PC-3 (cell line): ENCODE results near the gene FGD5. TPM values are rescaled to one million over a fixed set of nuclear protein-coding genes. Genes with fewer than 3 reads are reported as not detected.

Source experiments
- ATAC-seq: fragments of 200-7000 bp; cut with Tn5 transposase; 2 replicates; pipeline ENCODE4 v1.9.1; 2020; ENCODE audit warnings: mild to moderate bottlenecking, moderate library complexity
- BruUV-seq: library from RNA; stranded (reverse); fragments of 400-500 nt; replicated peaks from 2 replicates; lab custom pipeline; 2021; lab: Mats Ljungman, UMichigan
- CTCF ChIA-PET: fragments of 300-600 bp; sonication (Branson Sonifier 250); formaldehyde crosslinking; loops from one replicate; lab custom pipeline; 2022; ENCODE audit warnings: antibody characterized with exemption; lab: Charles Lee
- POLR2A ChIA-PET: fragments of 300-600 bp; sonication (Branson Sonifier 250); formaldehyde crosslinking; loops from one replicate; lab custom pipeline; 2022; ENCODE audit warnings: antibody characterized with exemption; ENCODE audit not compliant: unreplicated experiment; lab: Charles Lee
- DNase-seq: peaks from one replicate; pipeline ENCODE4 v3.0.0-alpha.2; 2015
- H2AFZ ChIP-seq: fragments of 300-600 bp; sonication (generic); 2 replicates; pipeline ENCODE4 v1.6.0; 2016; ENCODE audit warnings: antibody characterized with exemption, low read length
- H3F3A ChIP-seq: fragments of 300-600 bp; sonication (generic); one replicate; pipeline ENCODE4 v1.6.0; 2017; ENCODE audit warnings: antibody characterized with exemption, low read length, control low read depth, mild to moderate bottlenecking; ENCODE audit not compliant: unreplicated experiment
- H3K27ac ChIP-seq: fragments of 300-600 bp; sonication (generic); 2 replicates; pipeline ENCODE4 v1.5.1; 2016; ENCODE audit warnings: mild to moderate bottlenecking, low read length
- H3K27me3 ChIP-seq: fragments of 300-600 bp; sonication (generic); 2 replicates; pipeline ENCODE4 v1.6.1; 2016; ENCODE audit warnings: low read length, mixed read lengths
- H3K36me3 ChIP-seq: fragments of 300-600 bp; sonication (generic); 2 replicates; pipeline ENCODE4 v1.6.1; 2016; ENCODE audit warnings: low read depth, mixed run types, low read length, mixed read lengths
- H3K4me1 ChIP-seq: fragments of 300-600 bp; sonication (generic); 2 replicates; pipeline ENCODE4 v1.5.1; 2016; ENCODE audit warnings: low read length; ENCODE audit not compliant: insufficient read depth
- H3K4me2 ChIP-seq: fragments of 300-600 bp; sonication (generic); 2 replicates; pipeline ENCODE4 v1.6.0; 2016; ENCODE audit warnings: low read length
- H3K4me3 ChIP-seq: fragments of 300-600 bp; sonication (generic); 2 replicates; pipeline ENCODE4 v1.5.1; 2016; ENCODE audit warnings: mild to moderate bottlenecking, low read length, mixed read lengths
- H3K79me2 ChIP-seq: fragments of 300-600 bp; sonication (generic); 2 replicates; pipeline ENCODE4 v1.6.1; 2017; ENCODE audit warnings: low read length, mixed read lengths
- H3K9ac ChIP-seq: fragments of 300-600 bp; sonication (generic); 2 replicates; pipeline ENCODE4 v1.6.0; 2016; ENCODE audit warnings: mild to moderate bottlenecking, low read length
- H3K9me2 ChIP-seq: fragments of 300-600 bp; sonication (generic); replicated peaks from 2 replicates; pipeline ENCODE4 v1.6.1; 2016; ENCODE audit warnings: mixed run types, low read length, mixed read lengths
- H3K9me3 ChIP-seq: fragments of 300-600 bp; sonication (generic); 2 replicates; pipeline ENCODE4 v1.6.1; 2016; ENCODE audit warnings: low read length, mixed read lengths
- H4K20me1 ChIP-seq: fragments of 300-600 bp; sonication (generic); 2 replicates; pipeline ENCODE4 v1.6.1; 2016; ENCODE audit warnings: low read length, mixed read lengths
- EZH2 ChIP-seq: fragments of 300-600 bp; sonication (generic); IDR thresholded peaks from one replicate; pipeline ENCODE4 v1.6.1; 2017; ENCODE audit warnings: antibody characterized with exemption, mild to moderate bottlenecking, low read length; ENCODE audit not compliant: unreplicated experiment
- EZH2phosphoT487 ChIP-seq: fragments of 300-600 bp; sonication (generic); IDR thresholded peaks from 2 replicates; pipeline ENCODE4 v1.6.1; 2018; ENCODE audit warnings: mild to moderate bottlenecking, antibody characterized with exemption, low read length, borderline replicate concordance
- intact Hi-C: fragments of 100-400 bp; cut with micrococcal nuclease; formaldehyde crosslinking; loops from 2 replicates; pipeline ENCODE4 v1.9.0; 2023
- total RNA-seq: library from RNA; depleted of rRNA; stranded (reverse); fragments of >200 nt; gene quantifications from 2 replicates; pipeline ENCODE4 v1.2.3, GENCODE V29; 2014
- TF ChIP-seq, protein P1 (sequence below): fragments of 300-600 bp; sonication (generic); conservative IDR thresholded peaks from 2 replicates; pipeline ENCODE4 v1.5.1; 2017; ENCODE audit warnings: antibody characterized with exemption, low read depth, mild to moderate bottlenecking, low read length

The FGD5 gene
- total RNA-seq, 1 experiment from 2014 or later = not detected

DNA sequence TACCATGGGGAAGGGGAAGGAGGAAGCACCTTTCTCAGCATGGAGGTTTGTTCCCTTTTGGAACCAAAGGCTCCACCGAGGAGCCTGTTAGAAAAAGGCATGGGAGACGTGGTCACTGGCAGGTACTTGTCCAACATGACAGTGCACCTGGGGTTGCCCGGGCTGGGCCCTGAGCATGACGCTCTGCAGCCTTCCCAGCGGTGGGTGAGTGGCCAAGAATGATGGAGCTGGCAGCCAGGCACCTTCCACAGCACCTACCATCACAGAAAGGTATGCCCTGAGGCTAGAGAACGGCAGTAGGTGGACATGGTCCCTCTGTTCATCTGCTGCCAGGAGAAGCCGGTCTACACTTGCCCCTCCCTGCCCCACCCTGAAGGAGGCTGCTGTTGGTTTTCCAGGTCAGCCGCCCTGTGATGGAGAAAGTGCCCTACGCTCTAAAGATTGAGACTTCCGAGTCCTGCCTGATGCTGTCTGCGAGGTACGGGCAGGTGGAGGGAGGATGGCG lies 99.6 kb downstream of the FGD5 start:
- no TSS peak for BruUV-seq
- intact Hi-C loops = no loop called here
- Histone ChIP-seq H3K9ac (no peak overlapping the region), H3K4me2 (no peak overlapping the region), H3F3A (no peaks in the 10 kb centered on the region), H3K4me3 (no peak overlapping the region), H4K20me1 (no peaks in the 10 kb centered on the region), H3K4me1 (peaks cover 15% of the 10 kb centered on the region), H3K36me3 (no peaks in the 10 kb centered on the region), H3K27ac (no peak overlapping the region), H3K9me3 (no peaks in the 10 kb centered on the region), H3K79me2 (no peaks in the 10 kb centered on the region), H3K9me2 (no peaks in the 10 kb centered on the region), H2AFZ (no peak overlapping the region), H3K27me3 (peaks cover 33% of the 10 kb centered on the region)
- no peak for TF ChIP-seq EZH2phosphoT487
- TF ChIP-seq, protein P1, sequence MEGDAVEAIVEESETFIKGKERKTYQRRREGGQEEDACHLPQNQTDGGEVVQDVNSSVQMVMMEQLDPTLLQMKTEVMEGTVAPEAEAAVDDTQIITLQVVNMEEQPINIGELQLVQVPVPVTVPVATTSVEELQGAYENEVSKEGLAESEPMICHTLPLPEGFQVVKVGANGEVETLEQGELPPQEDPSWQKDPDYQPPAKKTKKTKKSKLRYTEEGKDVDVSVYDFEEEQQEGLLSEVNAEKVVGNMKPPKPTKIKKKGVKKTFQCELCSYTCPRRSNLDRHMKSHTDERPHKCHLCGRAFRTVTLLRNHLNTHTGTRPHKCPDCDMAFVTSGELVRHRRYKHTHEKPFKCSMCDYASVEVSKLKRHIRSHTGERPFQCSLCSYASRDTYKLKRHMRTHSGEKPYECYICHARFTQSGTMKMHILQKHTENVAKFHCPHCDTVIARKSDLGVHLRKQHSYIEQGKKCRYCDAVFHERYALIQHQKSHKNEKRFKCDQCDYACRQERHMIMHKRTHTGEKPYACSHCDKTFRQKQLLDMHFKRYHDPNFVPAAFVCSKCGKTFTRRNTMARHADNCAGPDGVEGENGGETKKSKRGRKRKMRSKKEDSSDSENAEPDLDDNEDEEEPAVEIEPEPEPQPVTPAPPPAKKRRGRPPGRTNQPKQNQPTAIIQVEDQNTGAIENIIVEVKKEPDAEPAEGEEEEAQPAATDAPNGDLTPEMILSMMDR = no peak
- ATAC-seq (no peak), DNase-seq (no peak)
- POLR2A ChIA-PET = no interaction called here
- CTCF ChIA-PET = no interaction called here

- Histone ChIP-seq H4K20me1 (no peaks in the 10 kb centered on the region), H3K9me3 (no peaks in the 10 kb centered on the region), H3K27ac (no peak overlapping the region), H3K9ac (no peak overlapping the region), H3K9me2 (no peaks in the 10 kb centered on the region), H3K36me3 (no peaks in the 10 kb centered on the region), H3K79me2 (no peaks in the 10 kb centered on the region), H3K27me3 (peaks cover 20% of the 10 kb centered on the region), H3K4me3 (no peak overlapping the region), H3K4me1 (peaks cover 15% of the 10 kb centered on the region), H3F3A (no peaks in the 10 kb centered on the region), H3K4me2 (peak overlapping the region; percentile 65), H2AFZ (peak overlapping the region; percentile 74)
- DNase-seq (no peak), ATAC-seq (peak; percentile 10)
- no TSS peak for BruUV-seq
- intact Hi-C loops = loop anchor here (5.0 kb wide), 1 partner anchor 413 kb away; no protein-coding TSS in a partner anchor
- TF ChIP-seq EZH2 (no peak), EZH2phosphoT487 (no peak)
- TF ChIP-seq, protein P1 = no peak
- ChIA-PET CTCF (interaction anchor here (1.0 to 1.5 kb wide), 7 partner anchors 128 to 1024 kb away, joined by 3 to 8 read pairs (median 3); no protein-coding TSS in a partner anchor), POLR2A (no interaction called here)
Observed at GRCh38 chr3:14920536-14920935, 101.8 kb downstream of the FGD5 start.

- Histone ChIP-seq H3K9me3 (no peaks in the 10 kb centered on the region), H3F3A (no peaks in the 10 kb centered on the region), H3K4me3 (no peak overlapping the region; the same call in 1 of the 2 replicates), H3K4me2 (peak overlapping the region; percentile 65), H3K9ac (no peak overlapping the region), H3K4me1 (peaks cover 15% of the 10 kb centered on the region), H3K27ac (no peak overlapping the region), H3K79me2 (no peaks in the 10 kb centered on the region), H3K9me2 (no peaks in the 10 kb centered on the region), H2AFZ (peak overlapping the region; percentile 74), H4K20me1 (no peaks in the 10 kb centered on the region), H3K27me3 (peaks cover 20% of the 10 kb centered on the region), H3K36me3 (no peaks in the 10 kb centered on the region)
- no peak for TF ChIP-seq EZH2
- TF ChIP-seq, protein P1 = peak; percentile 93
- BruUV-seq = no TSS peak
- ATAC-seq (peak; percentile 84), DNase-seq (peak; percentile 95)
- ChIA-PET CTCF (interaction anchor here (0.7 to 1.5 kb wide), 7 partner anchors 60 to 1025 kb away, joined by 3 to 8 read pairs (median 4); no protein-coding TSS in a partner anchor), POLR2A (no interaction called here)
- intact Hi-C loops = loop anchor here (1.0 to 5.0 kb wide), 3 partner anchors 130 to 414 kb away; no protein-coding TSS in a partner anchor
Observed at GRCh38 chr3:14921034-14921616, 102.4 kb downstream of the FGD5 start.
